ENCODE measurements around the gene UBE2V1. TPM values are rescaled to one million over a fixed set of nuclear protein-coding genes. Genes with fewer than 3 reads are reported as not detected.

Gene UBE2V1
- total and polyA plus RNA-seq, 10 of the 15 experiments (the other 5 are each of a cell fraction or from before 2014, with no cell fraction given) = 51.8 to 219 (median 141) TPM

- Histone ChIP-seq H3K9me3 (replicated peaks; ENCODE audit: control insufficient read depth, insufficient read depth, low read length) (no peaks in the 10 kb centered on the region), H2AFZ (ENCODE audit: control insufficient read depth, low read depth, low read length) (no peak overlapping the region), H3K9ac (ENCODE audit: control insufficient read depth, insufficient read depth, low read length) (no peak overlapping the region), H3K27me3 (replicated peaks in 1 of 2; ENCODE audit: control insufficient read depth in 2 of 2, insufficient read depth in 2 of 2, low read length in 1 of 2) (no peaks in the 10 kb centered on the region), H3K4me2 (ENCODE audit: control insufficient read depth, insufficient read depth) (no peak overlapping the region), H3K27ac (ENCODE audit: control insufficient read depth, insufficient read depth) (no peak overlapping the region), H4K20me1 (ENCODE audit: control insufficient read depth, insufficient read depth) (no peaks in the 10 kb centered on the region), H3K79me2 (ENCODE audit: control insufficient read depth, insufficient read depth, low read length) (peaks cover 19% of the 10 kb centered on the region), H3K4me3 (no peak overlapping the region), H3K36me3 (ENCODE audit: control insufficient read depth in 2 of 2, insufficient read depth in 2 of 2, low read length in 1 of 2) (peaks cover 4 to 18% of the 10 kb centered on the region in 2 experiments), H3K4me1 (ENCODE audit: control insufficient read depth, insufficient read depth, low read length) (peaks cover 15% of the 10 kb centered on the region)
- ChIA-PET RAD21 (ENCODE audit: unreplicated experiment) (no interaction called here), POLR2A (interaction anchor here (0.6 kb wide), 1 partner anchor 446 kb away, joined by 7 read pairs; no protein-coding TSS in a partner anchor), CTCF (interaction anchor here (1.5 kb wide), 1 partner anchor 57 kb away, joined by 4 read pairs; no protein-coding TSS in a partner anchor), SMC1A (ENCODE audit: uncharacterized antibody, unreplicated experiment) (interaction anchor here (0.6 kb wide), 1 partner anchor 1104 kb away, joined by 3 read pairs; no protein-coding TSS in a partner anchor)
- intact Hi-C loops (cut with micrococcal nuclease; ENCODE audit: unreplicated experiment) = no loop called here
- FAIRE-seq (no peak), ATAC-seq (no peak), DNase-seq (ENCODE audit: low read depth, low spot score) (no peak)
- no TSS peak for BruUV-seq (replicated peaks)
- TF ChIP-seq SIX5 (IDR thresholded peaks at IDR 0.05; ENCODE audit: low read depth, low read length, severe bottlenecking) = no peak
- no peak for TF ChIP-seq PKNOX1 (IDR thresholded peaks at IDR 0.05)
- TF ChIP-seq CEBPZ (IDR thresholded peaks at IDR 0.05; ENCODE audit: low read depth, low read length) = no peak
- TF ChIP-seq ESRRA (IDR thresholded peaks at IDR 0.05; ENCODE audit: low read length) = no peak
- TF ChIP-seq MLLT1 (IDR thresholded peaks at IDR 0.05) = no peak
- no peak for TF ChIP-seq USF1 (IDR thresholded peaks at IDR 0.05; ENCODE audit: borderline replicate concordance, extremely low read length, insufficient read depth, low read depth, low read length)
- no peak for TF ChIP-seq POLR2AphosphoS2 (IDR thresholded peaks at IDR 0.05; ENCODE audit: low read depth, low read length)
- no peak for TF ChIP-seq ZBED1 (IDR thresholded peaks at IDR 0.05; ENCODE audit: borderline replicate concordance)
- no peak for TF ChIP-seq TARDBP (IDR thresholded peaks at IDR 0.05; ENCODE audit: borderline replicate concordance)
- no peak for TF ChIP-seq ZNF384 (IDR thresholded peaks at IDR 0.05; ENCODE audit: borderline replicate concordance, low read depth, low read length)
- no peak for TF ChIP-seq RBBP5 (conservative IDR thresholded peaks at IDR 0.05)
- TF ChIP-seq ATF3 (IDR thresholded peaks at IDR 0.05; ENCODE audit: borderline replicate concordance, extremely low read depth, low read depth, low read length) = no peak
- TF ChIP-seq IKZF2 (IDR thresholded peaks at IDR 0.05) = no peak
- no peak for TF ChIP-seq MTA3 (IDR thresholded peaks at IDR 0.05; ENCODE audit: borderline replicate concordance, low read length)
- TF ChIP-seq POU2F2 (IDR thresholded peaks at IDR 0.05; ENCODE audit: borderline replicate concordance, low read depth, low read length) = no peak
- WGBS (ENCODE audit: insufficient coverage, insufficient replicate concordance, low lambda C conversion rate, missing lambda C conversion rate) = 91% methylated on average over 6 of the region's 6 CpGs
- in situ Hi-C loops (cut with MboI) = no loop called here
Measured at GRCh38 chr20:50142812-50143211, 29.9 kb upstream of the UBE2V1 start.

Data from GM12878 (cell line).